ENCODE data around the gene TMEM33. TPM values are rescaled to one million over a fixed set of nuclear protein-coding genes. Genes with fewer than 3 reads are reported as not detected.

The TMEM33 gene
- total RNA-seq, result 65.3 and 79.8 TPM in 2 replicates

DNA sequence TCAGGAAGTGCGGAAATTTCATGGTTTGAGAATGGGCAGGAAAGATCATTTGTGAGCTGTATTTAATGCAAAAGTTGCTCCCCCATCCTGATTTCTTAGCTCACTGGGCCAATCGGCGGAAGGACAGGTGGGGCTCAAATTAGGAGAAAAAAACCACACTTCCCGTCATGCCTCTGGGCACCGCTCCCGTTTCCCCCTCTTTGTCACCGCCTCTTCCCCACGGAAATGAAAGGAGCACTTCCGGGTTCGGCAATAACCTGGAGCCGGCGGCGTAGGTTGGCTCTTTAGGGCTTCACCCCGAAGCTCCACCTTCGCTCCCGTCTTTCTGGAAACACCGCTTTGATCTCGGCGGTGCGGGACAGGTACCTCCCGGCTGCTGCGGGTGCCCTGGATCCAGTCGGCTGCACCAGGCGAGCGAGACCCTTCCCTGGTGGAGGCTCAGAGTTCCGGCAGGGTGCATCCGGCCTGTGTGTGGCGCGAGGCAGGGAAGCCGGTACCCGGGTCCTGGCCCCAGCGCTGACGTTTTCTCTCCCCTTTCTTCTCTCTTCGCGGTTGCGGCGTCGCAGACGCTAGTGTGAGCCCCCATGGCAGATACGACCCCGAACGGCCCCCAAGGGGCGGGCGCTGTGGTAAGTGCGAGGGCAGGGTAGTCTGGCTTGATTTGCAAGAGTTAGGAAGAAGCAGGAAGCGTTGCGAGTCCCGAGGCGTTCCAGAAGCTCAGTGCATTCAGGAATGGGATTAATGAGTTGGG lies at the start of gene TMEM33:
TMEM33 (plus strand) TSS at position 529 of the 751 bp plus-strand sequence; CDS start at position 585, 56 bp downstream.

DNA sequence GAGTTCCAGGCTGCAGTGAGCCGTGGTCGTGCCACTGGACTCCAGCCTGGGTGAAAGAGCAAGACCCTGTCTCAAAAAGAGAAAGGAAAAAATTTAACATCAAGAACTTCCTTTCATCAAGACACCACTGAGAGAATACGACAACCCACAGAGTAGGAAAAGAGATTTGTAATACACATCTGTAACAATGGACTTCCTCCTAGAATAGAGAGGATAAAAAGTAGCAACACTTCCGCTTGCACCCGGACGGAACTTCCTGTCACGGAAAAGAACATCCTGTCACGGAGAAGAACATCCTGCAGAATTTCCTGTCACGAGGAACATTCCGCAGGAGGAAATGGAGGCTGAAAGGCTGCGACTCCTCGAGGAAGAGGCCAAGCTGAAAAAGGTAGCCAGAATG lies 46.2 kb downstream of the TMEM33 start, which contains the start of gene DCAF4L1:
DCAF4L1 (plus strand) TSS at position 301 of the 400 bp plus-strand sequence; CDS start at position 338, 37 bp downstream.

DNA sequence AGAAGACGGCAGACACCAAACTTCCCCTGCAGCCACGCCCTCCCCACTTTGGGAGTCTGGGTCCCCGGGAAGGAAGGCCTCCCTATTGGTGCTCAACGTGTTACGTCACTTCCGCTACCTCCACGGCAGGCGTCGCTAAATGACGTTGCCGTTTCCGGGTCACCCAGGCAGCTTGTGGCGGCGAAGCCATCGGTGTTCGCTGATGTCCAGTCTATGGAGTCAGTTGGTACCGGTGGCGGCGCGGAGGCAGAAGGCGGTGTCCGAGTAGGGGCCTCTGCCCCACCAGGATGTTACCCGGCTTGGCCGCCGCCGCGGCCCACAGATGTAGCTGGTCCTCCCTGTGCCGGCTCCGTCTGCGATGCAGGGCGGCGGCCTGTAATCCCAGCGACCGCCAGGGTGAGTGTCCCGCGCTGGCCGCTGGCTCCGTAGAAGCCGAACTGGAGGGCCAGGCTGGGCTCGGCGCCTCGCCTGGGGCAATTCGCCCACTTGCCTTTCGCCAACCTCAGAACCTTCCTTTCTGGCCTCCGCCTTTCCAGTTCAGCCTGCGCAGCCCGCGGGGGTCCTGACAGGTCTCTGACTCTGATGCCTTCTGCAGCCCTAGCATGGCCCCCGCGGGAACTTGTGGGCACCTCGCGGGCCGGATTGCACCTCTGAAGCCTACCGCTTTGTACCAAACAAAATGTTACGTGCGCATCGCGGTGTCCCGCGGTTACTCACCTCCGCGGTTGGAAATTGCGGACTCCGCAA lies 55.3 kb downstream of the TMEM33 start, which contains the start of gene SLC30A9:
SLC30A9 (plus strand) TSS at position 166 of the 747 bp plus-strand sequence; CDS start at position 288, 122 bp downstream.

Small RNAs within 50 kb of the gene (small RNA-seq; reads per million reads assigned to genes)
- not detected for gene AC108210.2

Other genes starting within 250 kb of the TMEM33 start
- not detected in 2 replicates for gene PHOX2B, start 186.7 kb upstream of the TMEM33 start, total RNA-seq
- 0.19 and 0.33 TPM in 2 replicates for gene DCAF4L1, start 46.3 kb downstream of the TMEM33 start, total RNA-seq
- 51.3 and 54.6 TPM in 2 replicates for gene SLC30A9, start 55.1 kb downstream of the TMEM33 start, total RNA-seq
- under 0.01 and 0.10 TPM in 2 replicates for gene BEND4, start 217.2 kb downstream of the TMEM33 start, total RNA-seq